Hindlimb muscle (tissue), 1 donor: ENCODE data around the gene RASSF8. TPM values are rescaled to one million over a fixed set of nuclear protein-coding genes. Genes with fewer than 3 reads are reported as not detected.
"Not testable (repeated sequence)": the region's sequence is repeated elsewhere in the genome, so short reads cannot be mapped to it uniquely, and the experiment has no call there.

Source experiments
- DNase-seq: peaks from one replicate; pipeline ENCODE4 v3.0.0-alpha.2; 2013
- polyA plus RNA-seq: library from polyadenylated mRNA; unstranded; fragments of 120-200 nt; gene quantifications from one replicate; pipeline ENCODE4 v1.2.1, GENCODE V29; 2013; ENCODE audit not compliant: insufficient read length

The RASSF8 gene
- polyA plus RNA-seq, 1 donor: 18.2 TPM

DNA sequence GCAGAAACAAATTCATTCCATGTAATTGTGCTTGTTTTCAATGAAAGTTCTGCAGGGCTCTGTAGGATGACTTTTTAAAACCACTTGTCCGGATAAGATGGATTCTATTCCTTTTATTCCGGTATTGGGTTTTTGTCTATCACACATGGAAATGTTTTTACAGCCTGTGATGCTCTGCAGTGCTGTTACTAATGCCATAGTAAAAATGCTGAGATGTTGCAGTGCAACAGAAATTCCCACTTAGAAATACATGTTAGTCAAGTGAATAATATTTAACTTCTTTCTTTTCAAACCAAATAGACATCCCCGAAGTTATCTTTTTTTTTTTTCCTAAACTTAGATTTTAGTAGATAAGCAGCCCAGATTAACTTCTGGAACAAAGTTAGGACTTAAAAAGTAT is 71.9 kb downstream of the RASSF8 start:
- no peak for DNase-seq

DNA sequence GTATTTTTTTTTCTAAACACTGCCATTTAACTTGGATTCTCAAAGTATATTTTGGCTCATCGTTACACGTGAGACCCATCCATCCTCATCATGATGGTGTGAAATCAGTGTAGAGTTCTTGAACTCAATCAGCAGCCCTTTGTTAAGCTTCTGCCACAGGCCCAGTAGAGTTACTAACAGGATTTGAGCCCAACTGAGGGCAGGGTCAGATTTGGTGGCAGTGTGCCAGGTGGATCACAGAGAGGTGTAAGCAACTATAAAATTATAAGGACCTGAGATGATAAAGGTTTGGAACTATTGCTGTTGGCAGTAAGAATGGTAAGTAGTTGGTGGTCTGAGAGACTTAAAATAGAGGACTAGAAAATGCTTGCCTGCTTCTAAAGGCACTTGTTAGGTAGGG is 72.8 kb downstream of the RASSF8 start:
- no peak for DNase-seq

DNA sequence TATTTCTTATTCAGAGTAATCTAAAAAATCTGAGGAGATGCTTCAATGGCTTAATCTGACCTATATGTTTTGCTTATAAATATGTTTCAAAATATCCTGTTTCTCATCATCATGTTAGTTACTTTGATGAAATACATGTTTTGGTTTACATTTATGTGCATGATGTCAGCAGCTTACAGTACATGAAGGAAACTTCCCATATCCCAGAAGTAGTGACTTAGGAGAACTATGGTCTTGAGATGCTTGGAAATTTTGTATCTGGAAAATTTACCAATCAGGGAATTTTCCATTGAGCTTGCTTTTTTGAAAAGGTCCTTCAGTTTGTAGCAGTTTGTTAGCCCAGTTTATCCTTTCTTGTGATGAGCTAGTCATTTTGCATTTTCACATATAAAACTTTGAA is 73.3 kb downstream of the RASSF8 start:
- DNase-seq: peak; percentile 29

DNA sequence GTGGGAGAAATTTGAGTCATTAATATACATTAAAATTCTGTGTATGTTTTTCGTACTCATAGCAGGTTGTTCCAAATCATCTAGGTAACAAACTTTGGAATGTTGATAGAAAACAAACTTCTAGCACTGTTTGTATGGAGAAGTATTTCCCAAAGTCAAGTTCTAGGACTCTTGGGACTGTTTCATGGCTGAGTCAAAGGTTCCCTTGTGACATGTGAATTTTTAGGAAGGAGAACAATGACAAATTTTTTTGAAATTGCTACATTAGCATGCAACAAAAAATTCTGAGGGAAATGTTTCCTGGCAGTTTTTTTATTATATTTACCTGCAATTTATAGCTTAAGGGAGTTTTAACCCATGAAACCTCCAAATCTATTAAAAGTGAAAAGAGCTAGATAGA is 73.8 kb downstream of the RASSF8 start:
- no peak for DNase-seq

DNA sequence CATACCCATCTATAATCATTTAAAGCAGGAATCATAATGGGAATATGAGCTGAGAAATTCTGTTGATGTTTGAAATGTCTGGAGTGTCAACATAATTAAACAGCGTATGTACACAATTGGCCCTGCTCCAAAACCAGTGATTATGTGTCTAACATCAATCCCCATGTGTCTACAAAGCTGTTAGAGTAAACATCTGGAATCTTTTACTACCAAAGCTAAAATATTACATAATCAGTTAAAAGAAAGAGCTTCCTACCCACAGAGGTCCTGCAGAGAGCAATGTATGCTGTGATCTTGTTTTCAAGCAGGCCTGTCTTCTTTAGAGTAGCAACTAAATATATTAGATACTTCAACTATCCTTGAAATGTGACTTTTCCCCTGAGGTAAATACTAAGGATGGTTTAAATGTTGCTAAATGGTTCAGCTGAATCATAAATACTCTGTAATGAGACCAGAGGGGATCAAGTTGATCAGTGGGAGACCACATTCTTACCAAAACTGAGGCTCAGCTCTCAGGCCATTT is 74.3 kb downstream of the RASSF8 start:
- DNase-seq: no peak

DNA sequence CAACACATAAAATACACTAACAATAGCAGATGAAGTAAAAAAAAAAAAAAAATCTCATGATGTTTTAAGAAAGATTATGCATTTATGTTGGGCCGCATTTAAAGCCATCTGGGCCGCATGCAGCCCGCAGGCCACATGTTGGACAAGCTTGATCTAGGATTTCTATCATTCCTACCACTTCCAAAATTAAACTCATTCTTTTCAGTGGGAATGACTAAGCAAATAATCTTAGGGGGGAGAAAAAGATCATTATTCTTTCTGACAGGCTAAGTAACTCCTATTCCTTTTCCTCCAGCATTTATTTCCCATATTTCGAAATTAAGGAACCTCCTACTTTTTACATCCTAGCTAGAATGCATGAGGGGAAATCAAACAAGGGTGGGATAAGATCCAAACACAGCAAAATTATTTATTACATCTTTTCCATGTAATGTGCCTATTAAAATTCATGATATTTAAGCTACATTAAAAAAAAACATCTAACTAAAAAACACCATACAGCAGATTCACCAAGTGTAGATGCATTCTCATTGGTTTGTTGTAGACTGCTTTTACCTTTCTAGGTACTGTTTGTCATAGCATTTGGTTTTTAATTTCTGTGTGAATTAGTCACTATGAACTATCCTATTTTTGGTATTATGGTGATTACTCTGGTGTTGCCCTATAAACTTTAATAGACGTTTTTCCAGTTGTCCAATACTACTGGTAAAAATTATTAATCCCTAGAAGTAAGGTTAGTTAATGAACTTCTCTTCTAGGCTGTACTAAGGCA is 76.1 kb downstream of the RASSF8 start:
- DNase-seq: no peak

DNA sequence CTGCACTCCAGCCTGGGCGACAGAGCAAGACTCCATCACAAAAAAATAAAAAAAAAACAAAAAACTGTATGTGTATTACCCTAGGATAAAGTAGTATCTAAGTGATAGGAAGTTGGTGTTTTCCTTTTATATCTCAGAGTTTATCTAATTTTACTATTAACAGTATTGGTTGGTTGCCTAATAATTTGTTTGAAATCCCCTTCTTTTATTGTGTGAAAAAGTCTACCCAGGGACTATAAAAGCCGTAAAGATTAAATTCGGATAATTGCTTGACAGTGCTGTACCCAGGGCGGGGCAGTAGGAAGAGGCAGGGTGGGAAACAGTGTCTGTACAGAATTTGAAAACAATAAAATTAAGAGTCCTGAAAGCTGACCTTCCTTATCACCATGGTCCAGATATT is 78.4 kb downstream of the RASSF8 start:
- DNase-seq: no peak

DNA sequence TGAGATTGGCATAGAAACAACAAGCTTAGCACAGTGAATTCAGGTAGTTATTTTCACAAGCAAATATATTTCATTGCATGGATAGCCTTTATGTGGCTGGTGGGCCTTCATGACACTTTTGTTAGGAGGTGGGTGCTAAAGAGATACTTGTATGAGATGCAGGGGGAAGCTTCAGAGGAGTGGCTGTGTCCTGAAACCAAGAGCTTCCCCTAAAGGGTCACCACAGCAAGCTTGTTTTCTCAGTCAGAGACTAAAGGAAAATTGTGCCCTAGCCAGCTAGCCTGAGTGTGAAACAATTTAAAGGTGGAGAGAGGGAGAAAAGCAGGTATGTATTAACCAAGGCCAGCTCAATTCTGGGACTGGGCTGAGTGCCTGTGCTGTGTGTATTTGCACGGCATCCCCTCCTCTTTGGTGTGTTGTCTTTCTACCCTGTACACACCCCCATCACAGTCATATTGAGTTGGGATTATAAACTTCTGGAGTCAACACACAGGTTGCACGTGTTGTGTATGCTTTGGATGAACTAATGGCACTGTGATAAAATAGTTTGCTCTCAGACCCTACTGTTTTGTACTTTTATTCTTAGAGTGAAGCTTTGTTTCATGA is 79.2 kb downstream of the RASSF8 start:
- no peak for DNase-seq

DNA sequence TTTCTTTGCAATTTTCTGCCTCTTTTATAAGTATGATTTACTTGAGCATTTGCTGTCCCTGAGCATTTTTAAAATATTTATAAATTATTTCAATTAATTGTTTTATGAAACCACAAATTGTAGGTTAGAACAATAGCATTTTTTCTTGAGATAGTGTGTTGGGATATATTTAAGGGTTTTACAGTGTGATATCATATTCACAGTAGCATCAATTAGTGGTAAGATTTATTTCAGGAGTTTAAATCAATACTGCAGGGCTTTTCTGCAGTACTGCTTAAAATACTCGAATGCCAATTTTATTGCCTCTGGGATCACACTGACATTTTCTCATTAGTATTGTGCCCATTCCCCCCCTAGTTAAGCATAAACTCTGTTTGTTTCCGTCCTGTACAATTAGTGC is 84.2 kb downstream of the RASSF8 start:
- no peak for DNase-seq

DNA sequence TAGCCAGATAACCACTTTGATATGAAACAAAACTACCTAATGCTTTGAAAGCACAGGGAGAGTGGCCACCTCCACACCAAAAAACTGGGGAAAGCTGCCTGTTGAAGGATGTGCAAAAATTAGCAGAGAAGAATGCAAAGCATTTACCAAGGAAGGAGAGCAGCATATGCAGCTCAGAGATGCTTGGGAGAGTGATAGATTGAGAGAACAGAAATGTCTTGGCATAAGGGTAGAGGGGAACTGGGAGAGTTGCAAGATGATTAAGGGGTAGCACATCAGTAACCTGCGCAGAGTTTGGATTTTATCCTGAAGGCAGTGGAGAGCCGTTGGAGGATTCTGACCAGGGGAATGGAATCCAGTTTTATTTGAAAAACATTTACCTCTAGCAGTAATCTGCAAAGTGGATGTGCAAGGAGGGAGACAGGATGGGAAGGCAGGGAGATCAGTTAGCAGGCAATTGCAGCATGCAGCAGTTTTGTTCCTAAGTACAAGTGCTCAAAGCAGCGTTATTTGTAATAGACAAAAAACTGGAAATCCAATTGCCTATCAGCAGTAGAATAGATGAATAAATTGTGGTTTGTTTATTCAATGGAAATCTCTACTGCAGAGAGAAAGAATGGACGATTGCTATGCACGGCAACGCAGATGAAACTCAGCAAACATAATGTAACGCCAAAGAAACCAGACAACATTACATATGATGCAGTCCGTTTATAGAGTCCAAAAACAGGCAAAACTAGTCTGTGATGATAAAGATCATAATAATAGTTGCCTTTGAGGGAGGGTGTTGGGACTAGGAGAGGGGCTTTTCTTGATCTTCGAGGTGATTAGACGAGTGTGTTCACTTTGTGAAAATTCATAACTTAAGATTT is 84.9 kb downstream of the RASSF8 start:
- DNase-seq: peak; percentile 27

DNA sequence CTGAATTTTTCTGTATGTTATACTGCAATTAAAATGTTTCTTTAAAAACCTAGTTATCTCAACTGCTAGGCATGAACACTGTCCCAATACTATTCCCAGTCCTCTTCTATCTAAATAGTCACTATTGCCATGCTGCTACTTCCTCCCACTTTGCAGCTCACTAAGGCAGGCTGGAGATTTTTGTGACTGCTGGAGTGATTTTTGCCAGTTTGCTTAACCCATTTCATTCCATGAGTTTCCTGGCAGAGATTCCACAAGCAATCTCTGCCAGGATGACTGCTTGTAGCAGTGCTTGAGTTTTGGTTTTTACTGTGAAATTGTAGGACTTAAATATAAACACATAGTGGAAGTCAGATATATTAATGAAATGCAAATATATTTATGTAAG is 85.5 kb downstream of the RASSF8 start:
- peak; percentile 49 for DNase-seq

DNA sequence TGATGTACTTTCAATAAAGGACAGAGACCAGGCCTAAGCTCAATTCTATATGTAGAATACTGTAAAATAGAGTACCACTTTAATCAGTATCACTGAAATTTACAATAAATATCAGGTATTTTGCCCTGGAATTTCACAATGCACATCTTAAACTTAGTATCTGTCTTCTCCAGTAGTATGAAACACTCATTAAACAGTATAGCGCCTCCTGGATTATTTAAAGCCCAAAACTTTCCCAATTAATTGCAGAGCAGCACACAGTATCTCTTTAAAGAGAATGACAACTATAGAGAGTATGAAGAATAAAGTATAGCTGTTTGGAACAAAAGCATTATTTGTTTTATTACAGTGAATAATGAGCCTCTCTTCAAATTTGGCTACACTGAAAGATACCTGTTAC is 86.1 kb downstream of the RASSF8 start:
- no peak for DNase-seq

DNA sequence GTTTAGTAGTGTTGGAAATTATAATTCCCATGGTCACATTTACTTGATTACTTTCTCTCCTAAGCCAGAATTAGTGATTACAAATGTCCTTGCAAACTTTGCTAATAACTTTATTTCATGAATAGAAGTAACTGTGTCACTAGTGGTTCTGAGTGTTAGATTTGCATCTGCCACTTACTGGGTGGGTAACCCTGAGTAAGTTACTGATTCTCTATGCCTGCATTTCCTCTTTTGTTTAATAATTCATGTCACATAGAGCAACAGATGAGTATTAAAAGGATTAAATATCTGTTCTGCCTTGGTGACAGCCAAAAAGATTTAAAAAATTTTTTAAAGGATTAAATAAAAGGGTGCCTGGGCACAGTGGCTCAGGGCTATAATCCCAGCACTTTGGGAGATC is 87.7 kb downstream of the RASSF8 start:
- DNase-seq: no peak

DNA sequence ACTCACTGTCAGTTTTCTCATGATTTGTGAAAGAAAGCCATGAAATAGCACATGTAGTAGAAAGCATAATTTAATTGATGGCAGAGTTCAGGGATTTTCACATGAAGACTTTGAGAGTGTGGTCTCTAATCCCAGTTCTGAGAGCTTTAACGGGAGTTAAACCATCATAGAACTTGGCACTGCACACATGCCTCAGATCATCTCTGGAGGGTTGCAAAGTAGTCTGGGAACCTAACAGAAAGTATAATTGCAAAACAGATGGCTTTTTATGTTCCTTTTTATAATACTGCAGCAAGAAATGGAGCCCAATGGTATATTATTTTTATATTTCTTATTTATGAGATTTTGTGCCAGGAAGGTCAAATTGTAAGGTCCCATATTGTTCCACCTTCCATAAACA is 88.4 kb downstream of the RASSF8 start:
- no peak for DNase-seq

DNA sequence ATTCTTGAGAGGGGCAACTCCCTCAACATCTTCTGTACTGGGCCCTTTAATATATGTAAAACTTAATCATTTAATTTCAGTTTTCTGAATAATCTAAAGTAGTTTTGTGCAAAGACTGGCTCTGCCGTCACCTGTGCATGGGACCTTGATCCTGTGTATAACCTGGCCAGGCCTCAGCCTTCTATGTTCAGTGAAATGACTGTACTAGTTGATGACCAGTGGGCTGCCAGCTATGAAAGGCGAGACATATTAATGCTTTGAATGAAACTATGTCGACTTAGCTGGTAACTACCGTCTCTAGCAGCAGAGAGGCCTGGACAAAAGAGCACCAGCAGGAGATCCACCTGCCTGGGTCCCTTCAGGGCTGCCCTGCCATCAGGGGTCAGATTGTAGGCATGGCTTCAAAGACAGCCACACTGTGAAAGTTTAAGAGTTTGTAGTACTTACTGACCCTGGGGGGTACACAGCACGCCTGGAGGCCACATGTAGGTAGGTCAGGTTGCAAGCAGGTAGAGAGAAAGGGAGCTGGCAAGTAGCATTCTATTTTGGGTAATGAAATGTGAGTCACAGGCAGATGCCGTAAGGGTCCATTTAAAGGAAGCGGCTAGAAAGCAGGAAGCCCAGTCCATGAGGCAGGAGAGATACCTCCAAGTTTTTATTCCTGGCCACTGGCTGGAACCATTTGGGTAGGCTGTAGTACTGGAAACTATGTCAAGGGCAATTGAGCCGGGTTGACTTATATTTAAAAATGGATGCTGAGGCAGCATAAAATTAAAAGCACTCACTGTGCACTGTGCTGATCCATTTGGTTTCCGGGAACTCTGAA is 89.1 kb downstream of the RASSF8 start:
- DNase-seq: no peak

DNA sequence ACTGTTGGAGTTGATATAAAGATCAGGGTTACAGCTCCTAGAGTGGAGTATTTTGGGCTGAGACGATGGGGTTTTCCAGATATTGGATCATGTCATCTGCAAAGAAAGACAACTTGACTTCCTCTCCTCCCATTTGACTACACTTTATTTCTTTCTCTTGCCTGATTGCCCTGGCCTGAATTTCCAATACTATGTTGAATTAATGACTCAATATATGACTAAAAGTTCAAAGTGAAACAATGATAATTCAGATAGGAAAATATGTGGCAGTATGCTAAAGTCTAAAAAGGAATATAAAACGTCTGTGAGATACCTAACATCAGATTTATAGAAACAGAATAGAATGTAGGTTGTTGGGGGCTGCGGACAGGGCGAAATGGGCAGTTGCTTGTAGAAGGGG is 94.2 kb downstream of the RASSF8 start:
- no peak for DNase-seq

DNA sequence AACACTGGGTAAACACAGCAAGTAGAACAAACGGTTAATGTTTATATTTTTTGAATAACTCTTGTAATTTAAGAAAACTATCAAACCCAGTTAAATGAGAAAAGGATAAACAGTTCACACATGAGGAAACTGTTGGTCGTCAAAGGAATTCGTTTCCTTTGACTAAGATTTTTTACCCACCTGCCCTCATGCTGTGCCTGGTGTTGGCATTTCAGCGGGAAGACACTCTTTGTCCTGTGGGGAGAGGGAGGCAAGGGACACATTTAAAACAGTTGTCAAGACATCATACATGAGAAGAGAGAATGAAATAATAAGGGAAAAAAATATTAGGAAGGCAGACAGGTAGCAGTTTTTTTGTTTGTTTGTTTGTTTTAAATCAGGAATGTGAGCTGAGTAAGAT is 95.9 kb downstream of the RASSF8 start:
- no peak for DNase-seq

DNA sequence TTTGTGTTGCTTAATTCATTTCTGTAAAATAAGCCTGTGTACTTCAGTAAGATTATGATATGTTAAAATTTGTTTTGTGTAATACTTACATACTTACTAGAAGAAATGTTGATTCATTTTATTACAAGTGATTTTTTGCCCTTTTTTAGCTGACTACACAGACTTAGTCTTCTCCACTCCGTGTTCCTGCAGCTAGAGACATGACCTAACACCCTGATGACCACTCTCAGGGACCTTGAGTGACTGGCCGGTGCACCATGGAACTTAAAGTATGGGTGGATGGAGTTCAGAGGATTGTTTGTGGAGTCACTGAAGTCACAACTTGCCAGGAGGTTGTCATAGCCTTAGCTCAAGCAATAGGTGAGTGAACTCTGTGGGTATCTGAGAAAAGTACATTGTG is 96.6 kb downstream of the RASSF8 start:
- no peak for DNase-seq

DNA sequence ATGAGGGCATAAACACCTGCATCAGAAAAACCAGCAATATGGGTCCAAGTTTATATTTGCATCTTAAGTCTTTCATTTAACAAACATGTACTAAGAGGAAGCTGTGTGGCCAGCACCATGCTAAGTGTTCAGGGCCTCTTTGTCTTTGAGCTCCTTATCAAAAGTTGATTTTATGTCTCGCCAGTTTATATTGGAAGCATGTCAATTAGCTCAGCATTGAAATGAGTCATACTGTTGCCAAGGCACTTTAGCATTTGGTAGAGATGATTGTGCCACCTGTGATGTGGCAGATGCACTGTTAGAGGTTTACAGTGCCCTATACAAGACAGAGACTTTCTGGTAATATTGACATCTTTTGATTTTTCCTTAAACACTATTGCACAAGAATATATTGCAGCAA is 97.9 kb downstream of the RASSF8 start:
- no peak for DNase-seq

DNA sequence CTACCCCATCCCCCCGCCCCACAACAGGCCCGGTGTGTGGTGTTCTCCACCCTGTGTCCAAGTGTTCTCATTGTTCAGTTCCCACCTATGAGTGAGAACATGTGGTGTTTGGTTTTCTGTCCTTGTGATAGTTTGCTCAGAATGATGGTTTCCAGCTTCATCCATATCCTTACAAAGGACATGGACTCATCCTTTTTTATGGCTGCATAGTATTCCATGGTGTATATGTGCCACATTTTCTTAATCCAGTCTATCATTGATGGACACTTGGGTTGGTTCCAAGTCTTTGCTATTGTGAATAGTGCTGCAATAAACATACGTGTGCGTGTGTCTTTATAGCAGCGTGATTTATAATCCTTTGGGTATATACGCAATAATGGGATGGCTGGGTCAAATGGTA is 98.8 kb downstream of the RASSF8 start:
- DNase-seq: not testable (repeated sequence)

DNA sequence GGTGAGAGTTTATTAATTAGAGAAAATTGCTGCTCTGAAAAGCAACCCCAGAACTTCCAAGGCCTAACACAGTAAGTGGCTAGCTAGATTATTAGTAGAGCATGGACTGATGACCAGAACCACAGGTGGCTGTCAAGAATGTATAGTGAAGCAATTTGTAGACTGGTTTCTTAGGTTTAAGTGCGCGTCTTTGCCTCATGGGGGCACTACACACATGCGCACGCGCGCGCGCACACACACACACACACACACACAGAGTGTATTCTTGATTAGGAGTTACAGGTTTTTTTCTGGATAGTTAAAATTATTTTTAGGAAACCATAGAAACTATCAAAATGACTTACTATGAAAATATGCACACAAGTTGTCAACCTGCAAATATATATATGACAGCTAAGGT is 99.8 kb downstream of the RASSF8 start:
- DNase-seq: no peak

DNA sequence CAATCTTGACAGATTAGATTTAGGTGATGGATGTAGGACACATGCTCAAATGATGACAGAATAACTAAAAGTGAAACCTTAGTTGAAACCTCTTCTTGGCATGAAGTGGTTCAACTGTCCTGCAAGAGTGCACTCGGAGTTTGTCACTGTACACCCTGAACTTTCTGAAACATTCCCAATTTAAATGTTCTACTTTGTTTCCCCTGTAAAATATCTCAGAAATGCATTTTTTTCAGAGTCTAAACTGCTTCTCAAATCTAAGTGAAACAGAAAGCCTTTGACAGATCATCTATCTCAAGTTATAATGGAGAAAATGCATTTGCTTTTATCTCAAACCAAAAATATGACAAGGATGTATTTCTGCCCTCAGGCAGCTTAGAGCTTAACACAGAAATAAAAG is 100.3 kb downstream of the RASSF8 start:
- no peak for DNase-seq

DNA sequence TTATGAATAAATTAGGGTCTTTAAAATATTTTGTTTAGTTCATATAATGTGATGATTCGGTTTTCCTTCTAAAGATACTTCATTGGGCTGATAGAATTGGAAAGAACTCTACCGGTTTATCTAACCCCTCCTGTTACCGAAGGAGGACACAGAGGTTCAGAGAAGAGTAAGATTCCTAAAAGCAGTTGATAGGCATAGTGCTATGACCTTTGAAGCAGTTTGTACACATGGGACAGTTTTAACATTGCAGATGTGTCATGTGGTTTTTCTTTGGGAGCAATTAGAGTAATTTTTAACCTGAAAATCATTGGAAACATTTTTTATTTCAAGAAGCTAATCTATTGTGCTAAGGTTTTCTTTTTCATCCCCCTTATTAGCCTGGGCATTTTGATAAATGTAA is 103.5 kb downstream of the RASSF8 start:
- no peak for DNase-seq
